Nephron (organoid): Measurements from ENCODE around the gene ZFAND5.

Experiments used
- H3K27ac Mint-ChIP-seq, 3 experiments: 2 replicates each; pipeline ENCODE4 v1.8.0; 2020; ENCODE audit warnings: mixed read lengths in 3 of 3, mild to moderate bottlenecking in 2 of 3, moderate library complexity in 1 of 3
- H3K27me3 Mint-ChIP-seq: 2 replicates; pipeline ENCODE4 v1.8.0; 2021; ENCODE audit warnings: low read depth, mild to moderate bottlenecking, moderate library complexity, mixed read lengths
- H3K36me3 Mint-ChIP-seq: 2 replicates; pipeline ENCODE4 v1.8.0; 2020; ENCODE audit warnings: low read depth, mixed read lengths
- H3K4me1 Mint-ChIP-seq: 2 replicates; pipeline ENCODE4 v1.8.0; 2020; ENCODE audit warnings: mixed read lengths
- H3K4me3 Mint-ChIP-seq, 3 experiments: 2 replicates each; pipeline ENCODE4 v1.8.0; 2020; ENCODE audit warnings: mild to moderate bottlenecking in 3 of 3, mixed read lengths in 3 of 3, moderate library complexity in 2 of 3
- H3K9me3 Mint-ChIP-seq: 2 replicates; pipeline ENCODE4 v1.8.0; 2020; ENCODE audit warnings: mixed read lengths
- TF ChIP-seq, protein P1 (sequence below), 3 experiments: fragments of 200-600 bp; sonication (generic); IDR thresholded peaks; one replicate each; pipeline ENCODE4 v1.5.0; 2021; ENCODE audit warnings: antibody characterized with exemption in 3 of 3; ENCODE audit not compliant: unreplicated experiment in 3 of 3

The ZFAND5 gene, protein sequence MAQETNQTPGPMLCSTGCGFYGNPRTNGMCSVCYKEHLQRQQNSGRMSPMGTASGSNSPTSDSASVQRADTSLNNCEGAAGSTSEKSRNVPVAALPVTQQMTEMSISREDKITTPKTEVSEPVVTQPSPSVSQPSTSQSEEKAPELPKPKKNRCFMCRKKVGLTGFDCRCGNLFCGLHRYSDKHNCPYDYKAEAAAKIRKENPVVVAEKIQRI

GRCh38 chr9:72364679-72365524 lies at the start of gene ZFAND5:
ZFAND5 (minus strand) TSS chr9:72365208; CDS start chr9:72360778, 4,430 bp downstream.
- H3K4me3 Mint-ChIP-seq: peak within 1 kb of the TSS; percentile 92 to 97 (median 93)
- no peaks in the 10 kb centered on the region for H3K9me3 Mint-ChIP-seq
- H3K27me3 Mint-ChIP-seq: no peaks in the 10 kb centered on the region
- peaks cover 35% of the 10 kb centered on the region for H3K4me1 Mint-ChIP-seq
- H3K36me3 Mint-ChIP-seq: peaks cover 31% of the 10 kb centered on the region
- TF ChIP-seq, protein P1, sequence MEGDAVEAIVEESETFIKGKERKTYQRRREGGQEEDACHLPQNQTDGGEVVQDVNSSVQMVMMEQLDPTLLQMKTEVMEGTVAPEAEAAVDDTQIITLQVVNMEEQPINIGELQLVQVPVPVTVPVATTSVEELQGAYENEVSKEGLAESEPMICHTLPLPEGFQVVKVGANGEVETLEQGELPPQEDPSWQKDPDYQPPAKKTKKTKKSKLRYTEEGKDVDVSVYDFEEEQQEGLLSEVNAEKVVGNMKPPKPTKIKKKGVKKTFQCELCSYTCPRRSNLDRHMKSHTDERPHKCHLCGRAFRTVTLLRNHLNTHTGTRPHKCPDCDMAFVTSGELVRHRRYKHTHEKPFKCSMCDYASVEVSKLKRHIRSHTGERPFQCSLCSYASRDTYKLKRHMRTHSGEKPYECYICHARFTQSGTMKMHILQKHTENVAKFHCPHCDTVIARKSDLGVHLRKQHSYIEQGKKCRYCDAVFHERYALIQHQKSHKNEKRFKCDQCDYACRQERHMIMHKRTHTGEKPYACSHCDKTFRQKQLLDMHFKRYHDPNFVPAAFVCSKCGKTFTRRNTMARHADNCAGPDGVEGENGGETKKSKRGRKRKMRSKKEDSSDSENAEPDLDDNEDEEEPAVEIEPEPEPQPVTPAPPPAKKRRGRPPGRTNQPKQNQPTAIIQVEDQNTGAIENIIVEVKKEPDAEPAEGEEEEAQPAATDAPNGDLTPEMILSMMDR (IDR thresholded peaks at IDR 0.05; ENCODE audit: unreplicated experiment in 3 of 3): no peak
- H3K27ac Mint-ChIP-seq: peak within 1 kb of the TSS; percentile 98 to 100 (median 100)

- TF ChIP-seq, protein P1 (IDR thresholded peaks at IDR 0.05; ENCODE audit: unreplicated experiment in 3 of 3): no peak
- H3K9me3 Mint-ChIP-seq: no peaks in the 10 kb centered on the region
- H3K4me1 Mint-ChIP-seq: peaks cover 5% of the 10 kb centered on the region
- H3K27ac Mint-ChIP-seq: no peak overlapping the region
- H3K4me3 Mint-ChIP-seq: no peak overlapping the region
- no peaks in the 10 kb centered on the region for H3K36me3 Mint-ChIP-seq
- H3K27me3 Mint-ChIP-seq: peaks cover 3% of the 10 kb centered on the region
Measured at GRCh38 chr9:72412483-72413040, 47.6 kb upstream of the ZFAND5 start.

DNA sequence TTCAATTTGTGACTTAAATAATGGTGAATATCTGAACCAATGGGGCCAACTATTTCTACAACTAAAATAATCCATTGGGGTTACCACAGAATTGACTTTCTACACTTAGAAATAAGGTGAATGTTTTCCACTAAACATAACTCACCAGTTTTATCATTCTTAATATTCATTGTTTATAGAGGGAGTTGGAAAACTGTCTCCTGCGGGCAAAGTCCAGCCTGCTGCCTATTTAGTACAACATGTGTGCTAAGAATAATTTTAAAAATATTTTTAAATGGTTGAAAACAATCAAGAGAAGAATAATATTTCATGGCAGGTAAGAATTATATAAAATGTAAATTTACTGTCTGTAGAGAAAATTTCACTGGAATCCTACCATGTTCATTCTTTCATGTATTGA lies 45.2 kb upstream of the ZFAND5 start:
- H3K27ac Mint-ChIP-seq: no peak overlapping the region
- H3K4me3 Mint-ChIP-seq: no peak overlapping the region
- H3K4me1 Mint-ChIP-seq: peaks cover 21% of the 10 kb centered on the region
- TF ChIP-seq, protein P1 (IDR thresholded peaks at IDR 0.05; ENCODE audit: unreplicated experiment in 3 of 3): no peak
- H3K9me3 Mint-ChIP-seq: no peaks in the 10 kb centered on the region
- H3K36me3 Mint-ChIP-seq: no peaks in the 10 kb centered on the region
- H3K27me3 Mint-ChIP-seq: peaks cover 3% of the 10 kb centered on the region

DNA sequence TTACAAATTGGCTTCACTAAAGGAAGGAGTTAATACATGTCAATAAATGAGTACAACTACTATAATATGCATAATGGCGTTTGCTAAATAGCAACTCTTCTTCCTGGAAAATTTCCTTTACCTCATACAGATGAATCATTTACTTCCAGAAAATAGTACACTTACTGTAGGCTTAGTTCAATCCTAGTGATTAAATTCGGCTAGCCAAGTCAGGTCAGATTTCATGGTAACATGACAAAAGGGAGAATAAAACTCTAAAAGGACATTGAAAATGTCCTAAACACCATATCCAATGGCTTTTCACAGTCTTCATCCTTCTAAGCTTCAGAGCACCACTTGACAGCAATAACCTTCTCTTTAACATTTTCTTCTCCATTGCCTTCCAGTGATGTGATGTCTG lies 42.1 kb upstream of the ZFAND5 start:
- H3K4me3 Mint-ChIP-seq: no peak overlapping the region
- peaks cover 21% of the 10 kb centered on the region for H3K4me1 Mint-ChIP-seq
- H3K27ac Mint-ChIP-seq: peak overlapping the region; percentile 60 to 82 (median 79)
- no peaks in the 10 kb centered on the region for H3K27me3 Mint-ChIP-seq
- no peaks in the 10 kb centered on the region for H3K9me3 Mint-ChIP-seq
- TF ChIP-seq, protein P1 (IDR thresholded peaks at IDR 0.05; ENCODE audit: unreplicated experiment in 3 of 3): no peak
- no peaks in the 10 kb centered on the region for H3K36me3 Mint-ChIP-seq

DNA sequence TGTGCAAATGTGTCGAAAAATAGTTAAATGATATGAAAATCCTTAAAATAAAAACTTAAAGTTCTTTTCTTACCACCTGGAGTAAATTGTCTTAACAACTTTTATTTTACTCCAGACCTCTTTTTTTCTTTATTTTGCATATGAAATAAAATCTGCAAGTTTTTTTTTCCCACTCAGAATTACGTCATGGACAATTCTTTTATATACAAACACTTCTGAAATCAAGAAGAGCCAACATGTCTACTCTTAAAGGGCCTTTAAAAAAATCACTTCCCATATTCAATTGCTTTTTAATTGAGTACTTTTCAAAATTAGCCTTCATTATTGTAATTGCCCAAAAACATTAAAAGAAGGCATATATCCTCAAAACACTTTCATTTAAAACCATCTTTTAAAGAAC lies 37.7 kb upstream of the ZFAND5 start:
- no peak overlapping the region for H3K27ac Mint-ChIP-seq
- TF ChIP-seq, protein P1 (IDR thresholded peaks at IDR 0.05; ENCODE audit: unreplicated experiment in 3 of 3): no peak
- no peaks in the 10 kb centered on the region for H3K36me3 Mint-ChIP-seq
- H3K4me3 Mint-ChIP-seq: no peak overlapping the region
- H3K4me1 Mint-ChIP-seq: peaks cover 17% of the 10 kb centered on the region
- no peaks in the 10 kb centered on the region for H3K9me3 Mint-ChIP-seq
- H3K27me3 Mint-ChIP-seq: no peaks in the 10 kb centered on the region
